OCI-M1 (cell line): ENCODE measurements around the gene ANKIB1.

Experiments used
- DNase-seq: peaks from one replicate; lab custom pipeline; 2025; lab: John Stamatoyannopoulos, UW

Gene ANKIB1

GRCh38 chr7:92268921-92269320 is 23.1 kb downstream of the ANKIB1 start:
- DNase-seq, result no peak

GRCh38 chr7:92275327-92275726 is 29.6 kb downstream of the ANKIB1 start:
- no peak for DNase-seq

GRCh38 chr7:92276460-92276864 is 30.7 kb downstream of the ANKIB1 start:
- peak; percentile 99 for DNase-seq

GRCh38 chr7:92279396-92280031 is 33.7 kb downstream of the ANKIB1 start:
- no peak for DNase-seq

- DNase-seq, result no peak
These were observed 35.3 kb downstream of the ANKIB1 start for GRCh38 chr7:92281031-92281430.

GRCh38 chr7:92282221-92282814 is 36.5 kb downstream of the ANKIB1 start:
- peak; percentile 93 for DNase-seq

- DNase-seq, result peak; percentile 93
These were observed 37.2 kb downstream of the ANKIB1 start for GRCh38 chr7:92282930-92283329.

GRCh38 chr7:92289321-92289720 is 43.5 kb downstream of the ANKIB1 start:
- DNase-seq, result no peak

- peak; percentile 95 for DNase-seq
These were observed 47.2 kb downstream of the ANKIB1 start for GRCh38 chr7:92292981-92293380.

- DNase-seq, result peak; percentile 100
These were observed 48.3 kb downstream of the ANKIB1 start for GRCh38 chr7:92293896-92294590.

GRCh38 chr7:92295391-92295790 is 49.6 kb downstream of the ANKIB1 start:
- DNase-seq, result peak; percentile 90

GRCh38 chr7:92296235-92296634 is 50.5 kb downstream of the ANKIB1 start:
- no peak for DNase-seq

- no peak for DNase-seq
These were observed 51.2 kb downstream of the ANKIB1 start for GRCh38 chr7:92296880-92297445.

- no peak for DNase-seq
These were observed 52.0 kb downstream of the ANKIB1 start for GRCh38 chr7:92297736-92298135.

- no peak for DNase-seq
These were observed 58.0 kb downstream of the ANKIB1 start for GRCh38 chr7:92303761-92304160.

GRCh38 chr7:92304406-92304893 is 58.7 kb downstream of the ANKIB1 start:
- no peak for DNase-seq

- DNase-seq, result no peak
These were observed 60.4 kb downstream of the ANKIB1 start for GRCh38 chr7:92306153-92306552.

- no peak for DNase-seq
These were observed 67.3 kb downstream of the ANKIB1 start for GRCh38 chr7:92313055-92313454.

- DNase-seq, result no peak
These were observed 73.5 kb downstream of the ANKIB1 start for GRCh38 chr7:92319243-92319642.

GRCh38 chr7:92325173-92325572 is 79.4 kb downstream of the ANKIB1 start:
- peak; percentile 94 for DNase-seq

- peak; percentile 99 for DNase-seq
These were observed 80.1 kb downstream of the ANKIB1 start for GRCh38 chr7:92325858-92326257.

GRCh38 chr7:92330835-92331438 is 85.2 kb downstream of the ANKIB1 start:
- DNase-seq, result no peak
